C4-2B (cell line): ENCODE results near the gene RNF181.

Experiments used
- CTCF ChIP-seq: fragments of 450-650 bp; conservative IDR thresholded peaks from 2 replicates; pipeline ENCODE4 v1.5.1; 2017; ENCODE audit warnings: mild to moderate bottlenecking
- ZFX ChIP-seq: fragments of 450-650 bp; IDR thresholded peaks from 2 replicates; pipeline ENCODE4 v1.6.1; 2017

GRCh38 chr2:85583667-85584353 is 11.7 kb upstream of the RNF181 start:
- TF ChIP-seq CTCF, result no peak
- no peak for TF ChIP-seq ZFX
